ENCODE measurements around the gene UNC45B.

UNC45B gene

DNA sequence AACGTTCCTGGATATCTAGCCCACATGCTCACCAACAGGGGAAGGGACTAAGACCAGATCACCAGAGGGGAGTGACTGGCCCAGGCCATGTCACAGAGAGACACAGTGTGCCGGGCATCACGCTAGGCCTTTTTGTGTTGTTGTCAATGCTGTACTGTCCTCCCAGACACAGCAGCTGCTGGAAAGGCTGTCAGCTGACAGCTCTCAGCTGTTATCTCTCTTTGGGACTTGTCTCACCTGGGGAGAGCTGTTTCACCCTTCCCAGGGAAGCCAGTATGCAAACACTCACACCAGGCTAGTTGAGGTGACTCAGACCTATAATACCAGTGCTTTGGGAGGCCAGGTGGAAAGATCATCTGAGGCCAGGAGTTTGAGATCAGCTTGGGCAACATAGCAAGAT is 19.4 kb downstream of the UNC45B start:
- Histone ChIP-seq H2AFZ (ENCODE audit: low read depth, low read length) (no peak overlapping the region), H3K4ac (ENCODE audit: low read depth in 1 of 2, low read length in 2 of 2) (peak overlapping the region in 1 of 2 experiments; percentile 18), H4K8ac (ENCODE audit: low read length) (no peak overlapping the region), H2BK12ac (ENCODE audit: low read length in 2 of 2) (no peak overlapping the region), H2AK5ac (ENCODE audit: low read length, severe bottlenecking) (no peak overlapping the region), H3K18ac (ENCODE audit: low read depth in 1 of 2, low read length in 2 of 2) (no peak overlapping the region), H3K27me3 (ENCODE audit: control insufficient read depth in 1 of 2, insufficient read depth in 1 of 2, low read length in 2 of 2) (peaks cover 3 to 10% of the 10 kb centered on the region in 2 experiments), H4K91ac (ENCODE audit: low read length) (no peak overlapping the region), H3K4me2 (ENCODE audit: low read length, poor library complexity, severe bottlenecking) (no peak overlapping the region), H3K79me1 (replicated peaks; ENCODE audit: low read length, poor library complexity, severe bottlenecking) (no peaks in the 10 kb centered on the region), H3K36me3 (ENCODE audit: control insufficient read depth in 1 of 2, insufficient read depth in 2 of 2, low read depth in 1 of 2, low read length in 2 of 2) (no peaks in the 10 kb centered on the region), H2BK15ac (ENCODE audit: low read depth, poor library complexity, severe bottlenecking) (no peak overlapping the region), H3K4me1 (ENCODE audit: control insufficient read depth, insufficient read depth, low read depth, low read length) (no peaks in the 10 kb centered on the region), H3K23ac (ENCODE audit: low read length in 2 of 2) (no peak overlapping the region), H3K27ac (ENCODE audit: low read length, poor library complexity, severe bottlenecking) (no peak overlapping the region), H3K4me3 (ENCODE audit: insufficient read depth in 1 of 2, low read depth in 1 of 2, low read length in 2 of 2) (no peak overlapping the region), H2BK5ac (ENCODE audit: low read depth, low read length, poor library complexity, severe bottlenecking) (no peak overlapping the region), H3K9ac (ENCODE audit: low read length) (no peak overlapping the region), H3K14ac (ENCODE audit: low read length in 2 of 2) (no peak overlapping the region), H3K9me3 (ENCODE audit: control insufficient read depth, low read length) (no peaks in the 10 kb centered on the region), H2BK120ac (ENCODE audit: low read depth, low read length) (no peak overlapping the region)
- DNase-seq = no peak
- 43% methylated on average over 3 of the region's 3 CpGs for WGBS

DNA sequence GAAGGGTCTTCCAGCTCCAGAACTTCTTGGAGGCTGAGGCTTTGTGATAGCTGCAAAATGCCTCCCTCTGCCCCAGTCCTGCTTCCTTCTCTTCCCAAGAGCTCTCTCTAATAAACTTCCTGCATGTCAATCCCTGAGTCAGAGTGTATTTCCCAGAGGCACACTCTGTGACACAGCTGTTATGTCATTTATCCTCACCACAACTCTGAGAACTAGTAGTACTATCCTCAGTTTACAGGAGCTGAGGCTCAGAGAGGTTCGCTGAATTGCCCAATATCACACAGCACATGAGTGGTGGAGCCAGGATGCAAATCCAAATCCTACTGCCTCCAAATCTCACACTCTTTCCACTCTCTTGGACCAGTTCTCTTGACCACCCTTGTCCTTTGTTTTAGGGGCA is 20.0 kb downstream of the UNC45B start:
- no peak overlapping the region for H2AFZ ChIP-seq (ENCODE audit: low read depth, low read length)
- no peak overlapping the region for H2BK12ac ChIP-seq (ENCODE audit: low read length in 2 of 2)
- H3K14ac ChIP-seq (ENCODE audit: low read length in 2 of 2) = no peak overlapping the region
- no peak overlapping the region for H4K8ac ChIP-seq (ENCODE audit: low read length)
- 60% methylated on average over 1 of the region's 1 CpG for WGBS
- H2BK120ac ChIP-seq (ENCODE audit: low read depth, low read length) = no peak overlapping the region
- H3K18ac ChIP-seq (ENCODE audit: low read depth in 1 of 2, low read length in 2 of 2) = no peak overlapping the region
- H3K4me2 ChIP-seq (ENCODE audit: low read length, poor library complexity, severe bottlenecking) = no peak overlapping the region
- H2AK5ac ChIP-seq (ENCODE audit: low read length, severe bottlenecking) = no peak overlapping the region
- no peak overlapping the region for H3K4me3 ChIP-seq (ENCODE audit: insufficient read depth in 1 of 2, low read depth in 1 of 2, low read length in 2 of 2)
- no peak overlapping the region for H3K23ac ChIP-seq (ENCODE audit: low read length in 2 of 2)
- no peak overlapping the region for H4K91ac ChIP-seq (ENCODE audit: low read length)
- no peak overlapping the region for H2BK15ac ChIP-seq (ENCODE audit: low read depth, poor library complexity, severe bottlenecking)
- DNase-seq = peak; percentile 27
- H3K4me1 ChIP-seq (ENCODE audit: control insufficient read depth, insufficient read depth, low read depth, low read length) = no peaks in the 10 kb centered on the region
- H3K27me3 ChIP-seq (ENCODE audit: control insufficient read depth in 1 of 2, insufficient read depth in 1 of 2, low read length in 2 of 2) = peaks cover 3 to 9% of the 10 kb centered on the region in 2 experiments
- H3K36me3 ChIP-seq (ENCODE audit: control insufficient read depth in 1 of 2, insufficient read depth in 2 of 2, low read depth in 1 of 2, low read length in 2 of 2) = no peaks in the 10 kb centered on the region
- H3K79me1 ChIP-seq (replicated peaks; ENCODE audit: low read length, poor library complexity, severe bottlenecking) = no peaks in the 10 kb centered on the region
- H3K9me3 ChIP-seq (ENCODE audit: control insufficient read depth, low read length) = no peaks in the 10 kb centered on the region
- H3K4ac ChIP-seq (ENCODE audit: low read depth in 1 of 2, low read length in 2 of 2) = no peak overlapping the region
- no peak overlapping the region for H3K27ac ChIP-seq (ENCODE audit: low read length, poor library complexity, severe bottlenecking)
- H2BK5ac ChIP-seq (ENCODE audit: low read depth, low read length, poor library complexity, severe bottlenecking) = no peak overlapping the region
- no peak overlapping the region for H3K9ac ChIP-seq (ENCODE audit: low read length)

DNA sequence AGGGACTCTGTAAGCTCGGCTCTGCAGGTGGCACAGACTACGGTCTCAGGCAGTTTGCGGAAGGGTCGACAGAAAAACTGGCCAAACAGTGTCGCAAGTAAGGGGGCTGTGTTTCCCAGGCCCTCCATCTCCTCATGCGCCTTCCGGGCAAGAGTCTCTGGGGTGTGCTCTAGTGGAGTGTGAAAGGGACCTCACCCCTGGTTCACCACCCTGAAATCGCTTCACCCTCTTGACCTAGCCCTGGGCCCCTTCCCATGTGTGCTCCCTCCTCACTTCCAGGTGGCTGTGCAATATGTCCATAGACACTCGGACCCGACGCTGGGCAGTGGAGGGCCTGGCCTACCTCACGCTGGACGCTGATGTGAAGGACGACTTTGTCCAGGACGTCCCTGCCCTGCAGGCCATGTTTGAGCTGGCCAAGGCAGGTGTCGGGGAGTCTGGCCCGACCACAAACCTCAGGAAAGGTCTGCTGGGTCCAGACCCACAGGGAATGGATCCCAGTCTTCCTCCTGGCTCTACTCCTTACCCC is 22.3 kb downstream of the UNC45B start:
- Histone ChIP-seq H3K14ac (ENCODE audit: low read length in 2 of 2) (no peak overlapping the region), H2BK12ac (ENCODE audit: low read length in 2 of 2) (no peak overlapping the region), H3K4ac (ENCODE audit: low read depth in 1 of 2, low read length in 2 of 2) (no peak overlapping the region), H3K4me2 (ENCODE audit: low read length, poor library complexity, severe bottlenecking) (no peak overlapping the region), H2AFZ (ENCODE audit: low read depth, low read length) (no peak overlapping the region), H3K23ac (ENCODE audit: low read length in 2 of 2) (no peak overlapping the region), H3K4me3 (ENCODE audit: insufficient read depth in 1 of 2, low read depth in 1 of 2, low read length in 2 of 2) (no peak overlapping the region), H4K91ac (ENCODE audit: low read length) (no peak overlapping the region), H3K79me1 (replicated peaks; ENCODE audit: low read length, poor library complexity, severe bottlenecking) (no peaks in the 10 kb centered on the region), H2BK15ac (ENCODE audit: low read depth, poor library complexity, severe bottlenecking) (no peak overlapping the region), H3K9ac (ENCODE audit: low read length) (no peak overlapping the region), H3K4me1 (ENCODE audit: control insufficient read depth, insufficient read depth, low read depth, low read length) (no peaks in the 10 kb centered on the region), H3K36me3 (ENCODE audit: control insufficient read depth in 1 of 2, insufficient read depth in 2 of 2, low read depth in 1 of 2, low read length in 2 of 2) (no peaks in the 10 kb centered on the region), H2BK120ac (ENCODE audit: low read depth, low read length) (no peak overlapping the region), H3K27me3 (ENCODE audit: control insufficient read depth in 1 of 2, insufficient read depth in 1 of 2, low read length in 2 of 2) (peaks cover 0 to 9% of the 10 kb centered on the region in 2 experiments), H2BK5ac (ENCODE audit: low read depth, low read length, poor library complexity, severe bottlenecking) (no peak overlapping the region), H3K27ac (ENCODE audit: low read length, poor library complexity, severe bottlenecking) (no peak overlapping the region), H2AK5ac (ENCODE audit: low read length, severe bottlenecking) (no peak overlapping the region), H3K18ac (ENCODE audit: low read depth in 1 of 2, low read length in 2 of 2) (no peak overlapping the region), H4K8ac (ENCODE audit: low read length) (no peak overlapping the region), H3K9me3 (ENCODE audit: control insufficient read depth, low read length) (no peaks in the 10 kb centered on the region)
- 79% methylated on average over 17 of the region's 17 CpGs for WGBS
- no peak for DNase-seq

DNA sequence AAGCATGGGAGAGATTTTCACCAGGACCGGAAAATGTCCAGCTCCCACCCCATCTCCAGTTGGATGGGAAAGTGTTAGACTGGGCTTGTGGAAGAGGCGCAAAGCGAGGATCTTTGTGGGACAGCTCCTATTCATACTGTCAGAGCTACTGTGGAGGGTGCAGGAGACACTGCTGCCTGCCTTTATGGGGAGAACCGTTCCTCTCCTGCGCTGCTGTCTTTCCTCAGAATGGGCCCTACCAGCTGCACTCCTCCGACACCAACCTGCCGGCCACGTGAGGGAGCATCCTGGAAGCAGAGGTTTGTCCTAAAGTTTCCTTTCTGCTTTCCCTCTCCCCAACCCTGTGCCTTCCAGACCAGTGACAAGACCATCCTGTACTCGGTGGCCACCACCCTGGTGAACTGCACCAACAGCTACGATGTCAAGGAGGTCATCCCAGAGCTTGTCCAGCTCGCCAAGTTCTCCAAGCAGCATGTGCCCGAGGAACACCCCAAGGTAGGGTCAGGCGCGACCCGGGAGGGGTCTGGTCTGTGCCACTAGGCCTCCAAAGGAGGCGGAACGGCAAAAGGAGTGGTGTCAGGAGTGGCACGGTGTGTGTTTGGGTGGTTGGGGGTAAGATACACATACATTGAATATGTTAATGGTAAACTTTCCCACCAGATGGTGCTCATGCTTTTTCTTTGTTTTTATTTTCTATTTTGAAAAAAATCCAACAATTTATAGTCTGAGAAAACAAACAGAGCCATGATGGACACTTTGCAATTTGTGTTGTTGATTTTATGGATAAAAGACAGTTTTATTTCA is 23.6 kb downstream of the UNC45B start:
- no peak overlapping the region for H2BK15ac ChIP-seq (ENCODE audit: low read depth, poor library complexity, severe bottlenecking)
- peak overlapping the region; percentile 75 for H3K9ac ChIP-seq (ENCODE audit: low read length)
- H3K4me1 ChIP-seq (ENCODE audit: control insufficient read depth, insufficient read depth, low read depth, low read length) = no peaks in the 10 kb centered on the region

More for the DNA sequence above, 23.6 kb downstream of the UNC45B start:
- Histone ChIP-seq H3K27ac (ENCODE audit: low read length, poor library complexity, severe bottlenecking) (no peak overlapping the region), H3K4ac (ENCODE audit: low read depth in 1 of 2, low read length in 2 of 2) (no peak overlapping the region), H2BK5ac (ENCODE audit: low read depth, low read length, poor library complexity, severe bottlenecking) (no peak overlapping the region), H3K4me3 (ENCODE audit: insufficient read depth in 1 of 2, low read depth in 1 of 2, low read length in 2 of 2) (no peak overlapping the region), H4K91ac (ENCODE audit: low read length) (no peak overlapping the region), H4K8ac (ENCODE audit: low read length) (no peak overlapping the region), H3K18ac (ENCODE audit: low read depth in 1 of 2, low read length in 2 of 2) (no peak overlapping the region), H3K79me1 (replicated peaks; ENCODE audit: low read length, poor library complexity, severe bottlenecking) (no peaks in the 10 kb centered on the region), H2AFZ (ENCODE audit: low read depth, low read length) (no peak overlapping the region), H3K27me3 (ENCODE audit: control insufficient read depth in 1 of 2, insufficient read depth in 1 of 2, low read length in 2 of 2) (peaks cover 7 to 9% of the 10 kb centered on the region in 2 experiments), H3K4me2 (ENCODE audit: low read length, poor library complexity, severe bottlenecking) (no peak overlapping the region), H3K14ac (ENCODE audit: low read length in 2 of 2) (no peak overlapping the region), H2AK5ac (ENCODE audit: low read length, severe bottlenecking) (no peak overlapping the region), H3K36me3 (ENCODE audit: control insufficient read depth in 1 of 2, insufficient read depth in 2 of 2, low read depth in 1 of 2, low read length in 2 of 2) (no peaks in the 10 kb centered on the region), H2BK12ac (ENCODE audit: low read length in 2 of 2) (no peak overlapping the region), H3K9me3 (ENCODE audit: control insufficient read depth, low read length) (no peaks in the 10 kb centered on the region), H3K23ac (ENCODE audit: low read length in 2 of 2) (no peak overlapping the region), H2BK120ac (ENCODE audit: low read depth, low read length) (no peak overlapping the region)
- 80% methylated on average over 16 of the region's 18 CpGs for WGBS
- DNase-seq = peak; percentile 17

All from mesenchymal stem cell (in vitro differentiated cells and primary cell).